ENCODE data around the gene CRMP1. TPM values are rescaled to one million over a fixed set of nuclear protein-coding genes. Genes with fewer than 3 reads are reported as not detected.

Gene CRMP1
- total and polyA plus RNA-seq, 2 of the 8 experiments (the other 6 are each of a cell fraction or from before 2014, with no cell fraction given) = 120 to 131 TPM

- Histone ChIP-seq H2AFZ (ENCODE audit: low read length) (no peak overlapping the region), H3K9ac (replicated peaks in 1 of 4; ENCODE audit: extremely low read depth in 1 of 4, low read depth in 3 of 4, low read length in 3 of 4) (no peak overlapping the region), H3K4me2 (ENCODE audit: insufficient read depth in 1 of 2, low read depth in 2 of 2, low read length in 2 of 2) (no peak overlapping the region), H4K5ac (ENCODE audit: insufficient read length, low read depth, low read length) (no peak overlapping the region), H3K4me1 (replicated peaks in 1 of 4; ENCODE audit: control insufficient read depth in 3 of 4, insufficient read depth in 4 of 4, low read length in 3 of 4) (peaks cover 0 to 9% (median 3%) of the 10 kb centered on the region in 4 experiments; a peak in 3 of 7 replicates), H3K56ac (replicated peaks; ENCODE audit: insufficient read length, low read depth, low read length) (no peak overlapping the region), H3K14ac (ENCODE audit: insufficient read length) (no peak overlapping the region), H3K23me2 (ENCODE audit: low read depth, low read length) (no peaks in the 10 kb centered on the region), H2BK20ac (ENCODE audit: low read length) (no peak overlapping the region), H2AK5ac (ENCODE audit: low read depth, low read length) (no peak overlapping the region; the same call in 1 of the 2 replicates), H3K4me3 (ENCODE audit: extremely low read depth in 1 of 4, insufficient read depth in 2 of 4, low read depth in 3 of 4, low read length in 4 of 4) (no peak overlapping the region), H2BK12ac (ENCODE audit: low read depth, low read length) (no peak overlapping the region), H4K20me1 (replicated peaks in 1 of 2; ENCODE audit: control insufficient read depth in 1 of 2, insufficient read depth in 2 of 2, low read length in 2 of 2) (no peaks in the 10 kb centered on the region), H4K91ac (replicated peaks; ENCODE audit: insufficient read length, low read length) (no peak overlapping the region), H3K36me3 (ENCODE audit: control insufficient read depth in 2 of 4, insufficient read depth in 4 of 4, low read length in 3 of 4) (no peaks in the 10 kb centered on the region), H3K27me3 (replicated peaks in 1 of 4; ENCODE audit: control insufficient read depth in 3 of 4, extremely low read depth in 1 of 4, insufficient read depth in 3 of 4, low read length in 3 of 4) (peaks cover 0 to 2% (median 0%) of the 10 kb centered on the region in 4 experiments; a peak in 1 of 7 replicates), H2BK120ac (replicated peaks; ENCODE audit: low read depth, low read length) (no peak overlapping the region), H3K79me1 (ENCODE audit: low read depth, low read length) (no peaks in the 10 kb centered on the region), H3K9me3 (ENCODE audit: insufficient read depth in 2 of 2, low read depth in 1 of 2, low read length in 1 of 2) (no peaks in the 10 kb centered on the region), H2BK15ac (ENCODE audit: low read length) (no peak overlapping the region), H3K79me2 (ENCODE audit: control insufficient read depth in 1 of 2, insufficient read depth in 2 of 2, low read length in 2 of 2) (no peaks in the 10 kb centered on the region), H4K8ac (ENCODE audit: extremely low read depth, insufficient read depth, low read length) (no peak overlapping the region), H3K23ac (ENCODE audit: insufficient read length) (no peak overlapping the region), H3K27ac (ENCODE audit: low read depth, low read length) (no peak overlapping the region), H2BK5ac (ENCODE audit: low read depth, low read length) (no peak overlapping the region), H3K4ac (replicated peaks; ENCODE audit: insufficient read length, low read depth, low read length) (no peak overlapping the region), H3K18ac (ENCODE audit: extremely low read depth, low read length) (no peak overlapping the region)
- FAIRE-seq = no peak
- WGBS, 2 experiments (ENCODE audit: extremely low coverage in 1 of 2, insufficient coverage in 1 of 2, insufficient read length in 1 of 2, insufficient replicate concordance in 2 of 2, low coverage in 1 of 2, low lambda C conversion rate in 2 of 2, missing lambda C conversion rate in 1 of 2) = 78% methylated on average over 3 of the region's 3 CpGs; no CpG with 5 or more reads in 1 of the 2 experiments
- ChIA-PET CTCF (ENCODE audit: partially characterized antibody) (interaction anchor here (1.0 kb wide), 1 partner anchor 35 kb away, joined by 3 read pairs; no protein-coding TSS in a partner anchor), POLR2A (ENCODE audit: partially characterized antibody) (no interaction called here)
- TF ChIP-seq EP300 (IDR thresholded peaks at IDR 0.05; ENCODE audit: borderline replicate concordance in 1 of 2, low read depth in 2 of 2, low read length in 2 of 2) (no peak), RFX5 (IDR thresholded peaks at IDR 0.05; ENCODE audit: borderline replicate concordance, low read depth, low read length) (no peak), TCF12 (IDR thresholded peaks at IDR 0.05; ENCODE audit: low read depth, low read length) (no peak), SP2 (IDR thresholded peaks at IDR 0.05; ENCODE audit: low read length) (no peak), ASH2L (IDR thresholded peaks at IDR 0.05; ENCODE audit: low read length) (no peak), SIN3A (conservative IDR thresholded peaks at IDR 0.05 in 1 of 2, IDR thresholded peaks at IDR 0.05 in 1 of 2; ENCODE audit: low read depth in 1 of 2, low read length in 2 of 2) (no peak), CTCF (IDR thresholded peaks at IDR 0.05; ENCODE audit: control extremely low read depth in 1 of 3, insufficient read depth in 1 of 3, low read depth in 1 of 3, low read length in 3 of 3) (no peak), MAX (IDR thresholded peaks at IDR 0.05) (no peak), CHD1 (IDR thresholded peaks at IDR 0.05; ENCODE audit: low read depth, low read length) (no peak), BCL11A (IDR thresholded peaks at IDR 0.05; ENCODE audit: low read depth in 2 of 2, low read length in 2 of 2) (no peak), JUND (IDR thresholded peaks at IDR 0.05; ENCODE audit: low read length) (no peak), CREB1 (IDR thresholded peaks at IDR 0.05) (no peak)
- DNase-seq (ENCODE audit: low read depth in 1 of 2, low spot score in 2 of 2) = no peak
Observed at GRCh38 chr4:5922556-5922955, 29.7 kb upstream of the CRMP1 start.

Measured in H1 (cell line).